ENCODE measurements around the gene ITPKA. TPM values are rescaled to one million over a fixed set of nuclear protein-coding genes. Genes with fewer than 3 reads are reported as not detected.

ITPKA gene
- total RNA-seq, 1 donor from 2014 or later, result not detected

GRCh38 chr15:41487802-41488201 is 5.9 kb upstream of the ITPKA start:
- H3K9me3 Mint-ChIP-seq, result no peaks in the 10 kb centered on the region
- peaks cover 15% of the 10 kb centered on the region for H3K36me3 Mint-ChIP-seq
- H3K27ac Mint-ChIP-seq, result peak overlapping the region; percentile 2

GRCh38 chr15:41489641-41490040 is 4.0 kb upstream of the ITPKA start:
- Mint-ChIP-seq H3K27ac (no peak overlapping the region), H3K9me3 (no peaks in the 10 kb centered on the region), H3K4me3 (no peak overlapping the region), H3K36me3 (peaks cover 6% of the 10 kb centered on the region), H3K4me1 (peaks cover 16% of the 10 kb centered on the region), H3K27me3 (ENCODE audit: insufficient read depth, low read depth) (peaks cover 28% of the 10 kb centered on the region)
- Histone ChIP-seq H4K20me1 (ENCODE audit: low read depth) (peaks cover 7% of the 10 kb centered on the region), H3K79me2 (ENCODE audit: low read depth) (no peaks in the 10 kb centered on the region), H3F3A (ENCODE audit: low read depth) (peaks cover 15% of the 10 kb centered on the region), H3K4me1 (peaks cover 6% of the 10 kb centered on the region), H3K27me3 (peaks cover 49% of the 10 kb centered on the region), H3K4me2 (no peak overlapping the region), H3K27ac (no peak overlapping the region), H3K4me3 (no peak overlapping the region), H2AFZ (replicated peaks) (no peak overlapping the region), H3K9ac (no peak overlapping the region), H3K36me3 (no peaks in the 10 kb centered on the region), H3K9me3 (ENCODE audit: low read depth) (no peaks in the 10 kb centered on the region)
- TF ChIP-seq EZH2 (IDR thresholded peaks at IDR 0.05) (no peak), CTCF (IDR thresholded peaks at IDR 0.05) (no peak), EZH2phosphoT487 (IDR thresholded peaks at IDR 0.05) (no peak)
- no peak for DNase-seq (ENCODE audit: low spot score)

More at GRCh38 chr15:41487802-41488201, 5.9 kb upstream of the ITPKA start:
- no peaks in the 10 kb centered on the region for H3K79me2 ChIP-seq (ENCODE audit: low read depth)
- H3F3A ChIP-seq (ENCODE audit: low read depth), result peaks cover 5% of the 10 kb centered on the region
- no peak for TF ChIP-seq CTCF (IDR thresholded peaks at IDR 0.05)
- no peak for TF ChIP-seq EZH2phosphoT487 (IDR thresholded peaks at IDR 0.05)
- no peak for TF ChIP-seq EZH2 (IDR thresholded peaks at IDR 0.05)
- no peak overlapping the region for H2AFZ ChIP-seq (replicated peaks)
- no peak overlapping the region for H3K9ac ChIP-seq
- H3K4me2 ChIP-seq, result no peak overlapping the region
- Mint-ChIP-seq H3K4me1 (peaks cover 14% of the 10 kb centered on the region), H3K4me3 (no peak overlapping the region), H3K27me3 (ENCODE audit: insufficient read depth, low read depth) (peaks cover 21% of the 10 kb centered on the region)
- DNase-seq (ENCODE audit: low spot score), result no peak
- no peaks in the 10 kb centered on the region for H3K36me3 ChIP-seq
- no peak overlapping the region for H3K27ac ChIP-seq
- no peaks in the 10 kb centered on the region for H3K9me3 ChIP-seq (ENCODE audit: low read depth)
- H3K4me1 ChIP-seq, result peaks cover 4% of the 10 kb centered on the region
- peaks cover 30% of the 10 kb centered on the region for H3K27me3 ChIP-seq
- H3K4me3 ChIP-seq, result no peak overlapping the region
- H4K20me1 ChIP-seq (ENCODE audit: low read depth), result no peaks in the 10 kb centered on the region

- Histone ChIP-seq H4K20me1 (ENCODE audit: low read depth) (peaks cover 13% of the 10 kb centered on the region), H3K79me2 (ENCODE audit: low read depth) (no peaks in the 10 kb centered on the region), H3K9ac (no peak overlapping the region), H3K4me3 (no peak overlapping the region), H3K36me3 (no peaks in the 10 kb centered on the region), H3K9me3 (ENCODE audit: low read depth) (no peaks in the 10 kb centered on the region), H3F3A (ENCODE audit: low read depth) (peaks cover 20% of the 10 kb centered on the region), H3K27me3 (peaks cover 56% of the 10 kb centered on the region), H3K27ac (no peak overlapping the region), H2AFZ (replicated peaks) (no peak overlapping the region), H3K4me2 (no peak overlapping the region), H3K4me1 (peaks cover 6% of the 10 kb centered on the region)
- Mint-ChIP-seq H3K4me1 (peaks cover 16% of the 10 kb centered on the region), H3K27ac (no peak overlapping the region), H3K27me3 (ENCODE audit: insufficient read depth, low read depth) (peaks cover 30% of the 10 kb centered on the region), H3K4me3 (no peak overlapping the region), H3K36me3 (peaks cover 4% of the 10 kb centered on the region), H3K9me3 (no peaks in the 10 kb centered on the region)
- no peak for DNase-seq (ENCODE audit: low spot score)
- TF ChIP-seq CTCF (IDR thresholded peaks at IDR 0.05) (no peak), EZH2phosphoT487 (IDR thresholded peaks at IDR 0.05) (no peak), EZH2 (IDR thresholded peaks at IDR 0.05) (no peak)
Observed at GRCh38 chr15:41490355-41490754, 3.3 kb upstream of the ITPKA start.

Measured in neural progenitor cell (in vitro differentiated cells).